Esophagus muscularis mucosa (tissue), 4 donors: ENCODE data around the gene GPC6. TPM values are rescaled to one million over a fixed set of nuclear protein-coding genes. Genes with fewer than 3 reads are reported as not detected.

Source experiments
- DNase-seq: peaks from one replicate; pipeline ENCODE4 v3.0.0-alpha.2; 2017; ENCODE audit errors: extremely low spot score
- H3K27ac ChIP-seq, 4 donors: fragments of 200-600 bp; sonication (generic); replicated peaks in 1 of 4; 1 replicate in 3 of 4; 2 replicates in 1 of 4; pipeline ENCODE4 v1.5.1; 2016 to 2019; ENCODE audit warnings: mild to moderate bottlenecking in 1 of 4
- H3K27me3 ChIP-seq, 4 donors: fragments of 200-600 bp; sonication (generic); one replicate each; pipeline versions ENCODE4 v1.5.1 to v1.6.0; 2016 to 2019
- H3K36me3 ChIP-seq, 4 donors: fragments of 200-600 bp; sonication (generic); one replicate each; pipeline ENCODE4 v1.5.1; 2016 to 2019
- H3K4me1 ChIP-seq, 4 donors: fragments of 200-600 bp; sonication (generic); one replicate each; pipeline ENCODE4 v1.5.1; 2016 to 2019
- H3K4me3 ChIP-seq, 4 donors: fragments of 200-600 bp; sonication (generic); 1 replicate in 2 of 4; 2 replicates in 2 of 4; pipeline ENCODE4 v1.5.1; 2016 to 2019; ENCODE audit warnings: mild to moderate bottlenecking in 4 of 4, moderate library complexity in 1 of 4
- H3K9me3 ChIP-seq, 4 donors: fragments of 200-600 bp; sonication (generic); 1 replicate in 3 of 4; 2 replicates in 1 of 4; pipeline ENCODE4 v1.5.1; 2016 to 2019
- EP300 ChIP-seq: sonication (generic); formaldehyde crosslinking; IDR thresholded peaks from one replicate; pipeline ENCODE4 v1.6.1; 2017; ENCODE audit warnings: antibody characterized with exemption
- POLR2A ChIP-seq: fragments of 450-650 bp; IDR thresholded peaks from one replicate; pipeline ENCODE4 v1.6.1; 2017; ENCODE audit warnings: antibody characterized with exemption, moderate library complexity, mild to moderate bottlenecking, low read depth
- POLR2AphosphoS5 ChIP-seq, 2 donors: sonication (generic); formaldehyde crosslinking; IDR thresholded peaks; one replicate each; pipeline ENCODE4 v1.6.1; 2017; ENCODE audit warnings: antibody characterized with exemption in 2 of 2
- WGBS: methylation state at CpG from one replicate; pipeline ENCODE4 v1.1.5; 2018; 5-methylcytosine and 5-hydroxymethylcytosine counted together
- intact Hi-C: fragments of 100-400 bp; cut with DNase I; formaldehyde crosslinking; loops from one replicate; pipeline ENCODE4 v1.15.1; 2023
- total RNA-seq, 4 donors: library from RNA; depleted of rRNA; stranded (reverse); fragments of >200 nt; gene quantifications; one replicate each; pipeline versions ENCODE4 v1.1.0 to v1.2.1, GENCODE V29; 2016
- TF ChIP-seq, protein P1 (sequence below), 3 experiments: fragments of 200-600 bp in 2 of 3; fragments of 450-650 bp in 1 of 3; sonication (generic) in 2 of 3; IDR thresholded peaks; one replicate each; pipeline ENCODE4 v1.5.1; 2017 to 2019; ENCODE audit warnings: antibody characterized with exemption in 3 of 3, mild to moderate bottlenecking in 2 of 3, moderate library complexity in 1 of 3

The GPC6 gene
- total RNA-seq, 4 donors from 2014 or later, result 6.5 to 17.2 (median 13.5) TPM

DNA sequence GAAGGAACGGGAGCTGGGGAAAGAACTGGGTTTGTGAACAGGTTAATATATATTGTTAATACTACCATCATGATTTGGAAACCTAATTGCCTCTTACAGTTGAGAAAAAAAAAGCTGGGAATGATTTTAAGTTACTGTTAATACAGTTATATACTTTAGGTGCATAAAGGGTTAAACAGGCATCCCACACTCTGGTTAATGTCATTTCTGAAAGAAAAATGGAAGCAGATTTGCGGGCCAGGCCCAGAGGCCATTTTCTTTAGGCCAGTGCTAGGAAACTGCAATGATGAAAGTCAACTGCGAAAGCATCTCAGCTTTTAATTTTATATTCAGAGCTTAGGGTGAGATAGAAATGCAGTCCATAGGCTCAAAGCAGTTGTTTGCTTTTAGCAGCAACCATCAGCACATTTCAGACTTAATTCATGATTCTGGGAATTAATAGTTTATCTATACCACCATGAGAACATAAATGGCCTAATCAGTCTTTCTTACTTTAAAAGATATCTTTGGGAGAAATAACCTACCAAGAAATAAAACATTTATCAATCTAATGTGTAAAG is 592.8 kb downstream of the GPC6 start:
- no peak for DNase-seq
- TF ChIP-seq EP300 (no peak), POLR2A (no peak), POLR2AphosphoS5 (IDR thresholded peaks at IDR 0.05) (no peak)
- TF ChIP-seq, protein P1, sequence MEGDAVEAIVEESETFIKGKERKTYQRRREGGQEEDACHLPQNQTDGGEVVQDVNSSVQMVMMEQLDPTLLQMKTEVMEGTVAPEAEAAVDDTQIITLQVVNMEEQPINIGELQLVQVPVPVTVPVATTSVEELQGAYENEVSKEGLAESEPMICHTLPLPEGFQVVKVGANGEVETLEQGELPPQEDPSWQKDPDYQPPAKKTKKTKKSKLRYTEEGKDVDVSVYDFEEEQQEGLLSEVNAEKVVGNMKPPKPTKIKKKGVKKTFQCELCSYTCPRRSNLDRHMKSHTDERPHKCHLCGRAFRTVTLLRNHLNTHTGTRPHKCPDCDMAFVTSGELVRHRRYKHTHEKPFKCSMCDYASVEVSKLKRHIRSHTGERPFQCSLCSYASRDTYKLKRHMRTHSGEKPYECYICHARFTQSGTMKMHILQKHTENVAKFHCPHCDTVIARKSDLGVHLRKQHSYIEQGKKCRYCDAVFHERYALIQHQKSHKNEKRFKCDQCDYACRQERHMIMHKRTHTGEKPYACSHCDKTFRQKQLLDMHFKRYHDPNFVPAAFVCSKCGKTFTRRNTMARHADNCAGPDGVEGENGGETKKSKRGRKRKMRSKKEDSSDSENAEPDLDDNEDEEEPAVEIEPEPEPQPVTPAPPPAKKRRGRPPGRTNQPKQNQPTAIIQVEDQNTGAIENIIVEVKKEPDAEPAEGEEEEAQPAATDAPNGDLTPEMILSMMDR (IDR thresholded peaks at IDR 0.05), result no peak
- no peak overlapping the region for H3K27ac ChIP-seq
- no peak overlapping the region for H3K4me3 ChIP-seq
- H3K27me3 ChIP-seq, result no peaks in the 10 kb centered on the region
- H3K36me3 ChIP-seq, result no peaks in the 10 kb centered on the region
- H3K4me1 ChIP-seq, result no peaks in the 10 kb centered on the region
- no peaks in the 10 kb centered on the region for H3K9me3 ChIP-seq
- WGBS, result 77% methylated on average over 3 of the region's 3 CpGs
- intact Hi-C loops, result no loop called here

DNA sequence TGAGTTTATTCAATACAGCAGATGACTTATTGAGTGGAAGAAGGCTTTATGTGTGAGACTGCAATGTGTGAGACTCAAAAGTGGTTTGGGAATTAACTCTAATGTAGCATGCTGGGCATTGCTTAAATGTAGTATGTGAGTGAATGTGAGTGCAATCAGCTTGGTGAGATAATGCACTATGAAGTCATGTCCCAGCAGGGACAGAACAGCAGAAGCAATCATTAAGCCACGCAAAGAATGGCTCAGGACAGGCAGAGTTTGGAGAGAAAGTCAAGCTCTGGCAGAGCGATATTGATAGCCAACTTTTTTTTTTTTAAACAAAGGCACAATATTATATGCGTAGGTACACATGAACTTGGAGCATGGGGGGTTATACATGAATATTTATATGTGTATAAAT is 597.7 kb downstream of the GPC6 start:
- 89% methylated on average over 3 of the region's 3 CpGs for WGBS
- H3K27me3 ChIP-seq, result no peaks in the 10 kb centered on the region
- no peak overlapping the region for H3K4me3 ChIP-seq
- no peak for DNase-seq
- intact Hi-C loops, result no loop called here
- no peak for TF ChIP-seq POLR2AphosphoS5 (IDR thresholded peaks at IDR 0.05)
- no peak for TF ChIP-seq POLR2A
- no peak for TF ChIP-seq EP300
- TF ChIP-seq, protein P1 (IDR thresholded peaks at IDR 0.05), result no peak
- no peak overlapping the region for H3K27ac ChIP-seq
- no peaks in the 10 kb centered on the region for H3K36me3 ChIP-seq
- no peaks in the 10 kb centered on the region for H3K9me3 ChIP-seq
- no peaks in the 10 kb centered on the region for H3K4me1 ChIP-seq

DNA sequence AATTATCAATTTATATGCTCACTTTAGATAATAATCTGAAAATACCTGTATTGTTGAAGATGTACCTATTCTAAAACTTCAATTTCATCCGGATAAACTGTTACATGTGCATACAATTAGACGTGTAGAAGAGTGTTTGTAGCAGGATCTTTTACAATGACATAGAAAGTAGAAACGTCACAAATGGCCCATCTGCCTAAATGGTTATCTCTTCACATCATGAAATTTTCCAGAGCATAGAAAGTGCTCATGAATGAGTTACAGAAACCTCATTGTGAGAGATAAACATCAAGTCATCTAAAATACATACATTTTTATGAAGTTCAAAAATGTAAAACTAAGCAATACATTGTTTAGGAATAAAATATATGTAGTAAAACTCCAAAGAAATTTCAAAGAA is 607.4 kb downstream of the GPC6 start:
- WGBS, result 71% methylated on average over 3 of the region's 3 CpGs
- no peak for DNase-seq
- Histone ChIP-seq H3K27me3 (no peaks in the 10 kb centered on the region), H3K4me1 (no peaks in the 10 kb centered on the region), H3K9me3 (no peaks in the 10 kb centered on the region), H3K36me3 (no peaks in the 10 kb centered on the region), H3K4me3 (no peak overlapping the region), H3K27ac (no peak overlapping the region)
- intact Hi-C loops, result no loop called here
- TF ChIP-seq POLR2AphosphoS5 (IDR thresholded peaks at IDR 0.05), result no peak

DNA sequence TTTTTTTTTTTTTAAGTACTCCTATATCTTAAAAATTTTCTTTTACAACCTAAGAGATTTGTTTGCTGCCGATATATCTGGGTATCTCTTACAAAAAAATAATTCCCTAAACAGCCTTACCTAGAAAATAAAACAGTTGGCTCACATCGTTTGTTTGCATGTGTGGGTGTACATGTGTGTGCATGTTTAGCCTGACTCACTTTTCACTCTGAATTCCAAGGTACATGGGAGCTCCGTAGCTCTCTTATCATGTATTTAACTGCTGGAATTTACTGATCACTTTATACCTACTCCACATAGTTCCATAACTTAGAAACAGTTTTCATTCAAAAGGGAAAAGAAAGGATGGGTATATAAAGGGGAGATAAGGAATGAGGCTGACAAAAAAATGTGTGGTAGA is 616.5 kb downstream of the GPC6 start:
- Histone ChIP-seq H3K9me3 (no peaks in the 10 kb centered on the region), H3K36me3 (no peaks in the 10 kb centered on the region), H3K4me3 (no peak overlapping the region), H3K4me1 (no peaks in the 10 kb centered on the region), H3K27ac (no peak overlapping the region), H3K27me3 (no peaks in the 10 kb centered on the region)
- TF ChIP-seq POLR2A, result no peak
- TF ChIP-seq EP300, result no peak
- TF ChIP-seq, protein P1 (IDR thresholded peaks at IDR 0.05), result no peak
- no peak for TF ChIP-seq POLR2AphosphoS5 (IDR thresholded peaks at IDR 0.05)
- intact Hi-C loops, result no loop called here
- no peak for DNase-seq
- WGBS, result 85% methylated on average over 3 of the region's 3 CpGs

DNA sequence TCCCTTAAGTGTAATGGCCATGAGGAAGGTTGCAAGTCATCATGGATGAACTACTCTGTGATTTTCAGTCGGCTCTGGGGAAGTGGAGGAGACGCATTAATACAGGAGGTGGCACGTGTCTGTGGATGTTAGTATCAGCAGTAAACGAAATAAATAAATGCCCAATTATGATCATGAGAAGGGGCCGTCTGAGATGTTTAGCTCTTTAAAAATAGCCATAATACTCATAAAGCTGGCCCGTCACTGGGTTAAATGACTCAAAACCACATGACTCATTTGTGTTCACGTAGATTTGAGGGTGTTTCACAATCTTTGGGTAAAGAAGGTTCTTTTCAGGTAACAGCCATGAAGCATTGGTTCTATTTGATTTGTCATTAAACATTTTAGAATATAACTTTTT is 620.6 kb downstream of the GPC6 start:
- Histone ChIP-seq H3K27me3 (no peaks in the 10 kb centered on the region), H3K9me3 (no peaks in the 10 kb centered on the region), H3K27ac (no peak overlapping the region), H3K36me3 (no peaks in the 10 kb centered on the region), H3K4me1 (no peaks in the 10 kb centered on the region), H3K4me3 (no peak overlapping the region)
- intact Hi-C loops, result no loop called here
- TF ChIP-seq EP300 (no peak), POLR2A (no peak), POLR2AphosphoS5 (IDR thresholded peaks at IDR 0.05) (no peak)
- TF ChIP-seq, protein P1 (IDR thresholded peaks at IDR 0.05), result no peak
- WGBS, result 92% methylated on average over 7 of the region's 7 CpGs
- DNase-seq, result no peak
